Neural progenitor cell (in vitro differentiated cells): ENCODE data around the gene EED. TPM values are rescaled to one million over a fixed set of nuclear protein-coding genes. Genes with fewer than 3 reads are reported as not detected.

Source experiments
- DNase-seq: peaks from one replicate; pipeline ENCODE4 v3.0.0-alpha.2; 2016; ENCODE audit warnings: low spot score
- H2AFZ ChIP-seq: fragments of 200-600 bp; sonication (generic); replicated peaks from 2 replicates; pipeline ENCODE4 v1.6.1; 2016; ENCODE audit warnings: antibody characterized with exemption
- H3F3A ChIP-seq: fragments of 200-600 bp; sonication (generic); 2 replicates; pipeline ENCODE4 v1.6.1; 2016; ENCODE audit warnings: antibody characterized with exemption, low read depth
- H3K27ac ChIP-seq: fragments of 200-600 bp; sonication (generic); 2 replicates; pipeline ENCODE4 v1.5.1; 2016; ENCODE audit warnings: mild to moderate bottlenecking
- H3K27me3 ChIP-seq: fragments of 200-600 bp; sonication (generic); 2 replicates; pipeline ENCODE4 v1.6.1; 2016; ENCODE audit warnings: mild to moderate bottlenecking, moderate library complexity
- H3K36me3 ChIP-seq: fragments of 200-600 bp; sonication (generic); 2 replicates; pipeline ENCODE4 v1.5.1; 2016
- H3K4me1 ChIP-seq: fragments of 200-600 bp; sonication (generic); 2 replicates; pipeline ENCODE4 v1.6.1; 2016; ENCODE audit warnings: mixed run types
- H3K4me2 ChIP-seq: fragments of 200-600 bp; sonication (generic); 2 replicates; pipeline ENCODE4 v1.6.1; 2016
- H3K4me3 ChIP-seq: fragments of 200-600 bp; sonication (generic); 2 replicates; pipeline ENCODE4 v1.5.1; 2016
- H3K79me2 ChIP-seq: fragments of 200-600 bp; sonication (generic); 2 replicates; pipeline ENCODE4 v1.6.1; 2016; ENCODE audit warnings: low read depth
- H3K9ac ChIP-seq: fragments of 200-600 bp; sonication (generic); 2 replicates; pipeline ENCODE4 v1.6.1; 2016
- H3K9me3 ChIP-seq: fragments of 200-600 bp; sonication (generic); 2 replicates; pipeline ENCODE4 v1.5.1; 2016; ENCODE audit warnings: low read depth
- H4K20me1 ChIP-seq: fragments of 200-600 bp; sonication (generic); 2 replicates; pipeline ENCODE4 v1.6.1; 2016; ENCODE audit warnings: low read depth
- H3K27ac Mint-ChIP-seq: 3 replicates; pipeline ENCODE4 v1.8.0; 2021; ENCODE audit warnings: mixed read lengths
- H3K27me3 Mint-ChIP-seq: 2 replicates; pipeline ENCODE4 v1.8.0; 2022; ENCODE audit warnings: low read depth, mild to moderate bottlenecking, inconsistent platforms, moderate library complexity, mixed read lengths; ENCODE audit not compliant: insufficient read depth
- H3K36me3 Mint-ChIP-seq: 3 replicates; pipeline ENCODE4 v1.8.0; 2021; ENCODE audit warnings: mixed read lengths
- H3K4me1 Mint-ChIP-seq: 3 replicates; pipeline ENCODE4 v1.8.0; 2021; ENCODE audit warnings: mixed read lengths
- H3K4me3 Mint-ChIP-seq: 3 replicates; pipeline ENCODE4 v1.8.0; 2021; ENCODE audit warnings: mild to moderate bottlenecking, moderate library complexity, mixed read lengths
- H3K9me3 Mint-ChIP-seq: 3 replicates; pipeline ENCODE4 v1.8.0; 2020; ENCODE audit warnings: mixed read lengths
- EZH2 ChIP-seq: fragments of 200-600 bp; sonication (generic); IDR thresholded peaks from 2 replicates; pipeline ENCODE4 v1.6.1; 2017; ENCODE audit warnings: antibody characterized with exemption, mild to moderate bottlenecking, moderate library complexity
- EZH2phosphoT487 ChIP-seq: fragments of 200-600 bp; sonication (generic); IDR thresholded peaks from 2 replicates; pipeline ENCODE4 v1.6.1; 2017; ENCODE audit warnings: antibody characterized with exemption
- total RNA-seq: library from RNA; depleted of rRNA; stranded (reverse); fragments of >200 nt; gene quantifications from 2 replicates; pipeline ENCODE4 v1.2.3, GENCODE V29; 2015; ENCODE audit warnings: low replicate concordance
- TF ChIP-seq, protein P1 (sequence below): fragments of 200-600 bp; sonication (generic); IDR thresholded peaks from 2 replicates; pipeline ENCODE4 v1.5.1; 2017; ENCODE audit warnings: antibody characterized with exemption, mild to moderate bottlenecking

The EED gene
- total RNA-seq, 1 donor from 2014 or later: 64.9 TPM

DNA sequence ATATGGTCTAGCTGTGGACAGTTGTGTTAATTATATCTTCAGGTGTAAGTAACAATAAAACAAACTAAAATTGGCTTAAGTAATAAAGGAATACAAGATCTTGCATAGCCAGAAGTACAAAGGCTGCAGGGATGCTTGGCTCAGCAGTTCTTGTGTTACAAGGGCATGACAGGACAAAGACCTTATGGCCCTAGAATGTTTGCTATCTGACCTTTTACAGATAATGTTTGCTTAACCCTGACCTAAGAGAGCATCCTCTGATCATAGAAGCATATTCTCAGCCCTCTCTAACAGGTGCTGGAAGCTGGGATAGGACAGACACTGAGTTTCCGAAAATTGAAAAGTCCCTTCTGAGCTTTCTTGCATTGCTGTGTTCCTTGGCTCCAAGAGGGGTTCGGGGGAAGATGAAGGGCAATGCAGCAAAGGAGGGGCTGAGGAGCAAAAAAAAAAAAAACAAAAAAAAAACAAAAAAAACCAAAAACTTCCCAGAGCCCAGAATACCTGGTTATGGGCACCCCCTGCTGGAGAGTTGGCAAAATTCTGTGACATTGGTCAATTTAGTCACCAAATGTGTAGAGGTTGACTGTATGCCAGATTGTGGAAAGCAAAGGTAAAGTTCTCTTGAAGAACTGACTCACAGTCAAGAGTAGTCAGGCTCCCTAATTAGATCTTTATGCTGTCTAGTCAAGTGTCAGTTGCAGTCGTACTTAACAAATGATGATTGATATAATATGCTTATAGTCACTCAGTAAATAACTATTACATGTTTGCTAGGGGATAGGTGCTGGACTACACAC is 47.1 kb downstream of the EED start:
- H3K27ac Mint-ChIP-seq: no peak overlapping the region
- no peaks in the 10 kb centered on the region for H3K4me1 ChIP-seq
- peak; percentile 75 for DNase-seq
- H3K36me3 Mint-ChIP-seq: no peaks in the 10 kb centered on the region
- no peak overlapping the region for H3K4me3 ChIP-seq
- no peaks in the 10 kb centered on the region for H3K27me3 ChIP-seq
- H2AFZ ChIP-seq: no peak overlapping the region
- no peak for TF ChIP-seq EZH2phosphoT487
- TF ChIP-seq, protein P1, sequence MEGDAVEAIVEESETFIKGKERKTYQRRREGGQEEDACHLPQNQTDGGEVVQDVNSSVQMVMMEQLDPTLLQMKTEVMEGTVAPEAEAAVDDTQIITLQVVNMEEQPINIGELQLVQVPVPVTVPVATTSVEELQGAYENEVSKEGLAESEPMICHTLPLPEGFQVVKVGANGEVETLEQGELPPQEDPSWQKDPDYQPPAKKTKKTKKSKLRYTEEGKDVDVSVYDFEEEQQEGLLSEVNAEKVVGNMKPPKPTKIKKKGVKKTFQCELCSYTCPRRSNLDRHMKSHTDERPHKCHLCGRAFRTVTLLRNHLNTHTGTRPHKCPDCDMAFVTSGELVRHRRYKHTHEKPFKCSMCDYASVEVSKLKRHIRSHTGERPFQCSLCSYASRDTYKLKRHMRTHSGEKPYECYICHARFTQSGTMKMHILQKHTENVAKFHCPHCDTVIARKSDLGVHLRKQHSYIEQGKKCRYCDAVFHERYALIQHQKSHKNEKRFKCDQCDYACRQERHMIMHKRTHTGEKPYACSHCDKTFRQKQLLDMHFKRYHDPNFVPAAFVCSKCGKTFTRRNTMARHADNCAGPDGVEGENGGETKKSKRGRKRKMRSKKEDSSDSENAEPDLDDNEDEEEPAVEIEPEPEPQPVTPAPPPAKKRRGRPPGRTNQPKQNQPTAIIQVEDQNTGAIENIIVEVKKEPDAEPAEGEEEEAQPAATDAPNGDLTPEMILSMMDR: peak; percentile 80
- H3K9me3 ChIP-seq: no peaks in the 10 kb centered on the region
- no peaks in the 10 kb centered on the region for H3K36me3 ChIP-seq
- no peaks in the 10 kb centered on the region for H3K4me1 Mint-ChIP-seq
- H3K27me3 Mint-ChIP-seq: no peaks in the 10 kb centered on the region
- H3F3A ChIP-seq: no peaks in the 10 kb centered on the region
- no peak overlapping the region for H3K4me3 Mint-ChIP-seq
- no peak overlapping the region for H3K4me2 ChIP-seq
- no peaks in the 10 kb centered on the region for H3K9me3 Mint-ChIP-seq
- no peak overlapping the region for H3K9ac ChIP-seq
- no peak overlapping the region for H3K27ac ChIP-seq
- H4K20me1 ChIP-seq: no peaks in the 10 kb centered on the region
- H3K79me2 ChIP-seq: no peaks in the 10 kb centered on the region

GRCh38 chr11:86292912-86293616 is 48.5 kb downstream of the EED start:
- Histone ChIP-seq H3K79me2 (no peaks in the 10 kb centered on the region), H3K9me3 (no peaks in the 10 kb centered on the region), H3K27me3 (no peaks in the 10 kb centered on the region), H3K27ac (no peak overlapping the region), H4K20me1 (no peaks in the 10 kb centered on the region), H2AFZ (no peak overlapping the region), H3K4me2 (no peak overlapping the region), H3K9ac (no peak overlapping the region), H3F3A (no peaks in the 10 kb centered on the region), H3K4me1 (no peaks in the 10 kb centered on the region), H3K4me3 (no peak overlapping the region), H3K36me3 (no peaks in the 10 kb centered on the region)
- Mint-ChIP-seq H3K4me3 (no peak overlapping the region), H3K36me3 (no peaks in the 10 kb centered on the region), H3K27me3 (no peaks in the 10 kb centered on the region), H3K9me3 (no peaks in the 10 kb centered on the region), H3K4me1 (no peaks in the 10 kb centered on the region), H3K27ac (no peak overlapping the region)
- no peak for DNase-seq
- no peak for TF ChIP-seq EZH2
- TF ChIP-seq, protein P1: no peak
- TF ChIP-seq EZH2phosphoT487: no peak

DNA sequence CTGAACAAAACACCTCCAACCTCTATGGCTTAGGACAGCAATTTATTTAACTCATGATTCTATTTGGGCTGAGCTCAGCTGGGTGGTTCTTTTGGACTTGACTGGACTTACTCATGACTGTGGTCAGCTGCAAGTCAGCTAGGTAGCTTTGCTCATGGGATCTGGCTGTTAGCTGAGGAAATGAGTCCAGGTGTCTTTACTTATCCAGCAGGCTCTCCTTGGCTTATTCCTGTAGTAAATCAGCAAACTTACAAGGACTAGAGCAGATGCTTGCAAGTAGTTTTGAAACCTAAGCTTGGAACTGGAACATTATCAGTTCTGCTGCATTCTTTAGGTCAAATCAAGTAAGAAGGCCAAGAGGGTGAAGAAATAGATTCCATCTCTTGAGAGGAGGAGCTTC is 49.5 kb downstream of the EED start:
- no peaks in the 10 kb centered on the region for H3K36me3 Mint-ChIP-seq
- H2AFZ ChIP-seq: no peak overlapping the region
- H3K27ac ChIP-seq: no peak overlapping the region
- no peaks in the 10 kb centered on the region for H3K9me3 Mint-ChIP-seq
- H3K4me1 Mint-ChIP-seq: no peaks in the 10 kb centered on the region
- no peak overlapping the region for H3K4me2 ChIP-seq
- H3K4me3 Mint-ChIP-seq: no peak overlapping the region
- H4K20me1 ChIP-seq: no peaks in the 10 kb centered on the region
- TF ChIP-seq EZH2phosphoT487 (no peak), EZH2 (no peak)
- TF ChIP-seq, protein P1: no peak
- no peak for DNase-seq
- H3K4me3 ChIP-seq: no peak overlapping the region
- no peaks in the 10 kb centered on the region for H3K36me3 ChIP-seq
- H3K9me3 ChIP-seq: no peaks in the 10 kb centered on the region
- H3K27me3 ChIP-seq: no peaks in the 10 kb centered on the region
- no peaks in the 10 kb centered on the region for H3K4me1 ChIP-seq
- no peak overlapping the region for H3K27ac Mint-ChIP-seq
- H3K79me2 ChIP-seq: no peaks in the 10 kb centered on the region
- no peaks in the 10 kb centered on the region for H3K27me3 Mint-ChIP-seq
- no peak overlapping the region for H3K9ac ChIP-seq
- H3F3A ChIP-seq: no peaks in the 10 kb centered on the region
